Karpas-422 (cell line): ENCODE data around the gene SEMA4D. TPM values are rescaled to one million over a fixed set of nuclear protein-coding genes. Genes with fewer than 3 reads are reported as not detected.

Experiments used
- DNase-seq: peaks from one replicate; pipeline ENCODE4 v3.0.0-alpha.2; 2015
- H2AFZ ChIP-seq: fragments of 200-600 bp; sonication (generic); 2 replicates; pipeline ENCODE4 v1.6.1; 2014; ENCODE audit warnings: antibody characterized with exemption, low read length, mixed read lengths
- H3K27ac ChIP-seq: fragments of 200-600 bp; sonication (generic); 2 replicates; pipeline ENCODE4 v1.5.1; 2014; ENCODE audit warnings: mild to moderate bottlenecking, low read length, moderate library complexity
- H3K27me3 ChIP-seq: fragments of 200-600 bp; sonication (generic); 2 replicates; pipeline ENCODE4 v1.6.1; 2014; ENCODE audit warnings: low read length, mixed read lengths
- H3K36me3 ChIP-seq: fragments of 200-600 bp; sonication (generic); 2 replicates; pipeline ENCODE4 v1.6.1; 2014; ENCODE audit warnings: low read length, mixed read lengths; ENCODE audit not compliant: insufficient read depth
- H3K4me1 ChIP-seq: fragments of 200-600 bp; sonication (generic); 2 replicates; pipeline ENCODE4 v1.6.1; 2014; ENCODE audit warnings: mild to moderate bottlenecking, low read length, mixed read lengths
- H3K4me2 ChIP-seq: fragments of 200-600 bp; sonication (generic); 2 replicates; pipeline ENCODE4 v1.6.1; 2014; ENCODE audit warnings: low read length, low read depth, mild to moderate bottlenecking; ENCODE audit not compliant: poor library complexity, severe bottlenecking
- H3K4me3 ChIP-seq: fragments of 200-600 bp; sonication (generic); 2 replicates; pipeline ENCODE4 v1.5.1; 2014; ENCODE audit warnings: mild to moderate bottlenecking, antibody characterized with exemption, low read length, mixed read lengths
- H3K79me2 ChIP-seq: fragments of 200-600 bp; sonication (generic); 2 replicates; pipeline ENCODE4 v1.6.1; 2014; ENCODE audit warnings: mild to moderate bottlenecking, low read length, mixed read lengths
- H3K9ac ChIP-seq: fragments of 200-600 bp; sonication (generic); 2 replicates; pipeline ENCODE4 v1.6.0; 2014; ENCODE audit warnings: low read length
- H3K9me2 ChIP-seq: fragments of 200-600 bp; sonication (generic), shearing (Covaris generic); replicated peaks from 2 replicates; pipeline ENCODE4 v1.6.0; 2014; ENCODE audit warnings: mild to moderate bottlenecking, low read length, moderate library complexity; ENCODE audit not compliant: insufficient read depth
- H3K9me3 ChIP-seq: fragments of 300-700, 200-600 bp; sonication (generic); 2 replicates; pipeline ENCODE4 v1.6.1; 2014; ENCODE audit warnings: low read length, mixed read lengths
- H4K20me1 ChIP-seq: fragments of 200-600 bp; sonication (generic); 2 replicates; pipeline ENCODE4 v1.6.1; 2014; ENCODE audit warnings: mild to moderate bottlenecking, antibody characterized with exemption, low read length, low read depth; ENCODE audit not compliant: insufficient read depth
- total RNA-seq: library from RNA; depleted of rRNA; stranded (reverse); fragments of >200 nt; shearing (Covaris generic); gene quantifications from 2 replicates; pipeline ENCODE4 v1.2.3, GENCODE V29; 2014; ENCODE audit warnings: low replicate concordance

SEMA4D gene
- total RNA-seq, 1 experiment from 2014 or later = 2.3 TPM

GRCh38 chr9:89461265-89461664 lies 36.6 kb downstream of the SEMA4D start:
- no peaks in the 10 kb centered on the region for H3K79me2 ChIP-seq
- H3K4me3 ChIP-seq = no peak overlapping the region
- no peak overlapping the region for H3K27ac ChIP-seq
- no peak overlapping the region for H3K4me2 ChIP-seq
- no peak for DNase-seq
- peaks cover 29% of the 10 kb centered on the region; the same call in 1 of the 2 replicates for H4K20me1 ChIP-seq
- no peaks in the 10 kb centered on the region for H3K9me3 ChIP-seq
- no peaks in the 10 kb centered on the region for H3K9me2 ChIP-seq
- H3K4me1 ChIP-seq = no peaks in the 10 kb centered on the region
- H3K27me3 ChIP-seq = no peaks in the 10 kb centered on the region
- no peak overlapping the region for H2AFZ ChIP-seq
- H3K9ac ChIP-seq = no peak overlapping the region
- H3K36me3 ChIP-seq = no peaks in the 10 kb centered on the region

GRCh38 chr9:89460551-89460950 lies 37.4 kb downstream of the SEMA4D start:
- Histone ChIP-seq H3K9me3 (no peaks in the 10 kb centered on the region), H3K27ac (no peak overlapping the region), H3K4me2 (no peak overlapping the region), H3K4me3 (no peak overlapping the region), H3K4me1 (no peaks in the 10 kb centered on the region), H3K79me2 (no peaks in the 10 kb centered on the region), H3K27me3 (no peaks in the 10 kb centered on the region), H4K20me1 (peaks cover 25% of the 10 kb centered on the region; the same call in 1 of the 2 replicates), H3K9me2 (no peaks in the 10 kb centered on the region), H3K9ac (no peak overlapping the region), H2AFZ (no peak overlapping the region), H3K36me3 (no peaks in the 10 kb centered on the region)
- no peak for DNase-seq

GRCh38 chr9:89458768-89459496 lies 39.0 kb downstream of the SEMA4D start:
- Histone ChIP-seq H3K27ac (no peak overlapping the region), H3K4me1 (no peaks in the 10 kb centered on the region), H4K20me1 (peaks cover 16% of the 10 kb centered on the region; the same call in 1 of the 2 replicates), H3K9ac (no peak overlapping the region), H3K79me2 (no peaks in the 10 kb centered on the region), H3K9me3 (no peaks in the 10 kb centered on the region), H3K36me3 (no peaks in the 10 kb centered on the region), H3K4me2 (no peak overlapping the region), H3K9me2 (no peaks in the 10 kb centered on the region), H2AFZ (no peak overlapping the region), H3K4me3 (no peak overlapping the region), H3K27me3 (no peaks in the 10 kb centered on the region)
- no peak for DNase-seq

- DNase-seq = no peak
- H3K27ac ChIP-seq = no peak overlapping the region
- H2AFZ ChIP-seq = no peak overlapping the region
- H3K9me3 ChIP-seq = no peaks in the 10 kb centered on the region
- H3K36me3 ChIP-seq = no peaks in the 10 kb centered on the region
- H3K4me1 ChIP-seq = no peaks in the 10 kb centered on the region
- no peak overlapping the region for H3K4me2 ChIP-seq
- H3K27me3 ChIP-seq = no peaks in the 10 kb centered on the region
- H4K20me1 ChIP-seq = 0 out of 2 replicates have a peak, but pooled peaks cover 16% of the 10 kb centered on the region
- no peak overlapping the region for H3K4me3 ChIP-seq
- no peak overlapping the region for H3K9ac ChIP-seq
- H3K9me2 ChIP-seq = no peaks in the 10 kb centered on the region
- H3K79me2 ChIP-seq = no peaks in the 10 kb centered on the region
These were observed 40.5 kb downstream of the SEMA4D start for GRCh38 chr9:89457376-89457855.

- Histone ChIP-seq H3K79me2 (no peaks in the 10 kb centered on the region), H3K27ac (no peak overlapping the region), H3K27me3 (no peaks in the 10 kb centered on the region), H3K4me3 (no peak overlapping the region), H3K9me3 (no peaks in the 10 kb centered on the region), H3K36me3 (no peaks in the 10 kb centered on the region), H3K9ac (no peak overlapping the region), H3K9me2 (no peaks in the 10 kb centered on the region), H3K4me2 (no peak overlapping the region), H2AFZ (no peak overlapping the region), H4K20me1 (0 out of 2 replicates have a peak, but pooled peaks cover 13% of the 10 kb centered on the region), H3K4me1 (no peaks in the 10 kb centered on the region)
- DNase-seq = no peak
These were observed 42.5 kb downstream of the SEMA4D start for GRCh38 chr9:89455356-89455824.

- no peaks in the 10 kb centered on the region for H3K79me2 ChIP-seq
- H3K27ac ChIP-seq = no peak overlapping the region
- no peaks in the 10 kb centered on the region for H3K4me1 ChIP-seq
- no peaks in the 10 kb centered on the region for H3K9me3 ChIP-seq
- no peak overlapping the region for H3K4me2 ChIP-seq
- no peaks in the 10 kb centered on the region for H3K36me3 ChIP-seq
- DNase-seq = no peak
- no peak overlapping the region for H3K9ac ChIP-seq
- 0 out of 2 replicates have a peak, but pooled peaks cover 10% of the 10 kb centered on the region for H4K20me1 ChIP-seq
- H2AFZ ChIP-seq = no peak overlapping the region
- no peaks in the 10 kb centered on the region for H3K9me2 ChIP-seq
- H3K4me3 ChIP-seq = no peak overlapping the region
- no peaks in the 10 kb centered on the region for H3K27me3 ChIP-seq
These were observed 43.2 kb downstream of the SEMA4D start for GRCh38 chr9:89454498-89455355.

- no peaks in the 10 kb centered on the region for H3K9me3 ChIP-seq
- H4K20me1 ChIP-seq = 0 out of 2 replicates have a peak, but pooled peaks cover 6% of the 10 kb centered on the region
- no peak overlapping the region for H3K4me2 ChIP-seq
- no peaks in the 10 kb centered on the region for H3K4me1 ChIP-seq
- no peak overlapping the region for H3K9ac ChIP-seq
- H3K79me2 ChIP-seq = no peaks in the 10 kb centered on the region
- H3K9me2 ChIP-seq = no peaks in the 10 kb centered on the region
- no peak overlapping the region for H3K4me3 ChIP-seq
- no peak for DNase-seq
- no peak overlapping the region for H2AFZ ChIP-seq
- no peak overlapping the region for H3K27ac ChIP-seq
- no peaks in the 10 kb centered on the region for H3K36me3 ChIP-seq
- H3K27me3 ChIP-seq = no peaks in the 10 kb centered on the region
These were observed 44.5 kb downstream of the SEMA4D start for GRCh38 chr9:89453452-89453851.

- Histone ChIP-seq H2AFZ (no peak overlapping the region), H3K9me2 (no peaks in the 10 kb centered on the region), H4K20me1 (0 out of 2 replicates have a peak, but pooled peaks cover 4% of the 10 kb centered on the region), H3K27me3 (no peaks in the 10 kb centered on the region), H3K27ac (no peak overlapping the region), H3K4me1 (no peaks in the 10 kb centered on the region), H3K36me3 (no peaks in the 10 kb centered on the region), H3K9me3 (no peaks in the 10 kb centered on the region), H3K9ac (no peak overlapping the region), H3K4me2 (no peak overlapping the region), H3K79me2 (no peaks in the 10 kb centered on the region), H3K4me3 (no peak overlapping the region)
- no peak for DNase-seq
These were observed 45.4 kb downstream of the SEMA4D start for GRCh38 chr9:89452561-89452960.
